Nephron progenitor cell (in vitro differentiated cells): ENCODE data around the gene UBLCP1.
"Not testable (repeated sequence)": the region's sequence is repeated elsewhere in the genome, so short reads cannot be mapped to it uniquely, and the experiment has no call there.

Source experiments
- DNase-seq: peaks from one replicate; pipeline ENCODE4 v3.0.0; 2021
- H3K27ac Mint-ChIP-seq: 2 replicates; pipeline ENCODE4 v1.8.0; 2021; ENCODE audit warnings: mild to moderate bottlenecking, moderate library complexity, mixed read lengths
- H3K27me3 Mint-ChIP-seq: 2 replicates; pipeline ENCODE4 v1.8.0; 2021; ENCODE audit warnings: mild to moderate bottlenecking, low read depth, mixed read lengths; ENCODE audit not compliant: poor library complexity
- H3K36me3 Mint-ChIP-seq: 2 replicates; pipeline ENCODE4 v1.8.0; 2021; ENCODE audit warnings: low read depth, mixed read lengths
- H3K4me1 Mint-ChIP-seq: 2 replicates; pipeline ENCODE4 v1.8.0; 2021; ENCODE audit warnings: mixed read lengths
- H3K4me3 Mint-ChIP-seq: 2 replicates; pipeline ENCODE4 v1.8.0; 2021; ENCODE audit warnings: mild to moderate bottlenecking, moderate library complexity, mixed read lengths
- H3K9me3 Mint-ChIP-seq: 2 replicates; pipeline ENCODE4 v1.8.0; 2021; ENCODE audit warnings: mild to moderate bottlenecking, moderate library complexity, mixed read lengths
- CTCF ChIP-seq: fragments of 200-600 bp; sonication (generic); IDR thresholded peaks from 2 replicates; pipeline ENCODE4 v1.5.0; 2021; ENCODE audit warnings: antibody characterized with exemption

Gene UBLCP1

GRCh38 chr5:159218595-159219023 lies 44.5 kb upstream of the UBLCP1 start:
- no peak overlapping the region for H3K27ac Mint-ChIP-seq
- H3K36me3 Mint-ChIP-seq: no peaks in the 10 kb centered on the region
- no peak overlapping the region for H3K4me3 Mint-ChIP-seq
- DNase-seq: no peak
- no peaks in the 10 kb centered on the region for H3K9me3 Mint-ChIP-seq
- no peaks in the 10 kb centered on the region for H3K4me1 Mint-ChIP-seq
- TF ChIP-seq CTCF: no peak
- H3K27me3 Mint-ChIP-seq: peaks cover 16% of the 10 kb centered on the region

GRCh38 chr5:159220206-159220605 lies 42.9 kb upstream of the UBLCP1 start:
- Mint-ChIP-seq H3K4me1 (no peaks in the 10 kb centered on the region), H3K27me3 (peaks cover 25% of the 10 kb centered on the region), H3K4me3 (no peak overlapping the region), H3K9me3 (no peaks in the 10 kb centered on the region), H3K27ac (no peak overlapping the region), H3K36me3 (no peaks in the 10 kb centered on the region)
- no peak for TF ChIP-seq CTCF
- DNase-seq: no peak

GRCh38 chr5:159223469-159223868 lies 39.6 kb upstream of the UBLCP1 start:
- Mint-ChIP-seq H3K27ac (no peak overlapping the region), H3K27me3 (peaks cover 24% of the 10 kb centered on the region)

GRCh38 chr5:159224471-159224870 lies 38.6 kb upstream of the UBLCP1 start:
- H3K4me3 Mint-ChIP-seq: no peak overlapping the region
- no peak overlapping the region for H3K27ac Mint-ChIP-seq

More at GRCh38 chr5:159223469-159223868, 39.6 kb upstream of the UBLCP1 start:
- no peaks in the 10 kb centered on the region for H3K4me1 Mint-ChIP-seq
- no peak for TF ChIP-seq CTCF
- H3K36me3 Mint-ChIP-seq: no peaks in the 10 kb centered on the region
- H3K4me3 Mint-ChIP-seq: no peak overlapping the region
- no peak for DNase-seq
- H3K9me3 Mint-ChIP-seq: no peaks in the 10 kb centered on the region

GRCh38 chr5:159226451-159226850 lies 36.6 kb upstream of the UBLCP1 start:
- H3K27me3 Mint-ChIP-seq: peaks cover 29% of the 10 kb centered on the region
- H3K9me3 Mint-ChIP-seq: no peaks in the 10 kb centered on the region
- no peaks in the 10 kb centered on the region for H3K36me3 Mint-ChIP-seq
- no peak for TF ChIP-seq CTCF
- H3K4me3 Mint-ChIP-seq: no peak overlapping the region
- DNase-seq: no peak
- H3K27ac Mint-ChIP-seq: no peak overlapping the region
- no peaks in the 10 kb centered on the region for H3K4me1 Mint-ChIP-seq

More at GRCh38 chr5:159224471-159224870, 38.6 kb upstream of the UBLCP1 start:
- no peak for DNase-seq
- Mint-ChIP-seq H3K27me3 (peaks cover 25% of the 10 kb centered on the region), H3K4me1 (no peaks in the 10 kb centered on the region), H3K36me3 (no peaks in the 10 kb centered on the region), H3K9me3 (no peaks in the 10 kb centered on the region)
- TF ChIP-seq CTCF: no peak

GRCh38 chr5:159227452-159227851 lies 35.6 kb upstream of the UBLCP1 start:
- no peak for TF ChIP-seq CTCF
- H3K4me1 Mint-ChIP-seq: no peaks in the 10 kb centered on the region
- H3K27ac Mint-ChIP-seq: no peak overlapping the region
- no peaks in the 10 kb centered on the region for H3K36me3 Mint-ChIP-seq
- H3K9me3 Mint-ChIP-seq: no peaks in the 10 kb centered on the region
- DNase-seq: no peak
- no peak overlapping the region for H3K4me3 Mint-ChIP-seq
- peaks cover 36% of the 10 kb centered on the region for H3K27me3 Mint-ChIP-seq

- H3K9me3 Mint-ChIP-seq, H3K27ac Mint-ChIP-seq: not testable (repeated sequence)
These were observed 35.0 kb upstream of the UBLCP1 start for GRCh38 chr5:159228097-159228496.

More at GRCh38 chr5:159228097-159228496, 35.0 kb upstream of the UBLCP1 start:
- H3K27me3 Mint-ChIP-seq: peaks cover 39% of the 10 kb centered on the region
- DNase-seq, H3K4me3 Mint-ChIP-seq, H3K4me1 Mint-ChIP-seq, H3K36me3 Mint-ChIP-seq: not testable (repeated sequence)
